HG02884 (cell line): ENCODE measurements around the gene TMEM154.
A peak's percentile ranks its signal among the peaks of the same experiment; 100 is the strongest.

Source experiments
- ATAC-seq: cut with Tn5 transposase; IDR thresholded peaks from one replicate; pipeline ENCODE4 v1.9.1; 2021; ENCODE audit warnings: mild to moderate bottlenecking, moderate library complexity; ENCODE audit not compliant: unreplicated experiment

The TMEM154 gene

DNA sequence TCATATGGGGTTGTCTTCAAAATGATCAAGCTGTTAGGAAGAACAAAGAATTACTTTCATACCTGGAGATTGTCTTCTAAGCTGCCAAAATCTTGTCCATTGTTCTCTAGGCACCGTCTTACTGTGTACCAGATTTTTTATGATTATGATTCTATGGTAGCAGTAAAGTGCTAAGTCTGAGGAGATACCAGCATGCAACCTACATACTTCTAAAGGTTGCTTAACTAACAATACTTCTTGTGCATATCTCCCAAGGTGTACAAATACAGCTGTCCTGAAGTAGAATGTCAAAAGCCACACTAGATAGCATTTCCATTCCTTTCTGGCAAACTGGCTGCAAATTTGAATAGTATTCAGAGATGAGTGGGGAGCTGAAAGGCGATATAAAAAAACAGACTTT, 81.3 kb downstream of the TMEM154 start:
- ATAC-seq, result no peak

DNA sequence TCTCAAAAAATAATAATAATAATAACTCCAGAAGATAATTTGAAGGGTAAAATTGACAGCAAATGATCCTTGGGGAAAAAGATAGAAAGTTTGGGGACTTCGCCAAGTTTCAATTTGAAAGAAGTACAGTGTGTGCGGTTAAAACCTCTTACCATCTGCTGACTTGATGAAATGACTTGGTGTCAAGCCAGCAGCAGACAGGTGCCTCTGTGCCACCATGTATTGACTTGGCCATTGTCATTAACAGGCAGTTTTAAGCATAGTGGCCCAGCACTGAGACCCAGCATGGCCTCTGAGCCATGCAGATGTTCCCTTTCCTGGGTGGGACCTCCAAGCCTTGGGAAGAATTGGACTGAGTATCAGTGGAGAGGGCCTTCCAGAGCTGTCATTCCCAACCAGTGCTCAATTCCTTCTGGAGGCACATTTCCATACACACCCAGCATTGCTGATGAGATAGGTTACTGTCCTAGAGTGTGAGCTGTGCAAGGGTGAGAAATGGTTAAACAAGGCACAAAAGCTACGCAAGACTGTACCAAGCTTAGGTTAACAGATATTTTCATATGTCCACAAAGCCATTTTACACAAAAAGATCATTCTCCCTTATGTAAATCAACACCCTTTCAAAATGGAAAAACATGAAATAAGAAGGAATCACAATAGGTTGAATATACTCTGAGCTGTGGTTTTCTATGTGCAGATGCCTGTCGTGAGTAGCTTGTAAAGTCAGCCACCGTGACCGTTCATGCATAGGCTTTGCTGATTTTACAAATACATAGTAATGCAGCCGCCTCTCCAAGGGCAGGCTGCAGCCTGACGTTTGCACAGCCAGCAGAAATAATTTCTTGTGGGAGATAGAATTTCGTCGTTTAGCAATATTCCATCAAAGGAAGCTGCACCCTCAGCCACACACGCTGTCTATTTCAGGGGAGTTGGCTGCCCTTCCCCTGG, 84.5 kb downstream of the TMEM154 start:
- ATAC-seq, result peak; percentile 81

DNA sequence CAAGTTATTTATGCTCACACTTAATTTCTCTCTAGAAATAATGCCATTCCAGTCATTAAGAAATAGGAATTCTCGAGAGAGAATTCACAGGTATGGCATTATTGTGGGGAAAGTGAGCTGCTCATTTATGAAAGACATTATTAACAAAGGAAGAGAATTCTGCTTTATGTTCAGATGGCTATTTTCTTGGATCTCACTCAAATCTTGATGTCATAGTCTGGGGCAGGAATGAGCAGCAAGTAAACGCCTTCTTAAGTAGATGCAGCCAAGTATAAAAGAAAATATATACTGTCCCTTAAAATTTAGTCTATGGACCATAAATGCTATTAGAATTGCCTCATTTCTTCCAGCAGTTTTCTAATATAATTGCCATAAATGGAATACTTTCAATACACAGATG, 85.7 kb downstream of the TMEM154 start:
- no peak for ATAC-seq

DNA sequence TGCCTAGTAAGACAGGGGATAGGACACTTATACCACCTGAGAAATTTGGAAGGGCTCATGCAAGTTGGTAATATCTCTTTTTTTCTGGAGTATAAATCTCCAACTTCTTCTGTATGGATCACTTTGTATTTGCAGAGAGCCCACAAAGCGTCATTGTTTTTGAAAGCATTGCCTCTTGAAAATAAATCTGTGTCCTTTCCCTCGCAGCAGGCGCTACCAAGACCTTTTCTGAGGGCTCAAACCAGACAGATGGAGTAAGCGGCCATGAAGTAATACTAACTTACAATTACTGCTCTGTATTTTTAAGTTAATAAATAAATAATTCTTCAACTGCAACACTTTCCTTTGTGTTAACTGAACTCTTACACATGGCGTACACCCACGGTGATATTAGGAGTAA, 87.9 kb downstream of the TMEM154 start:
- no peak for ATAC-seq

DNA sequence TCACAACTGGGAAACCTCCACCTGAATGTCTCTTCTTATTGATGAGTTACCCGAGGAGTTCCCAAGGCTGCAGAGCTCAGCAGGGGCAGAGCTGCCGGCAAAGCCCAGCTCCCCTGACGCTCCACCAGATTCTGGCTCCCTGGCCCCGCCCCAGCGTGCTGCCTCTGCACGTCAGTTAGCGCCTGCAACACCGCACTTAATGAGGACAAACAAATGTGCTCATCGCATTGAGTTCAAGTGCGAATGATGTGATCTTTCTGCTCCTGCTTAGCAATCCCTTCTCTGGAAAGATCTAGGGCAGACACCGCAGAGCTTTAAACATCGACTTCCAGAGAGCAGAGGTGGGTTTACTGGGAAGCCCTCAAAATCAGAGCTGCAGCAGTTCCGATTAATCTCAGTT, 88.4 kb downstream of the TMEM154 start:
- ATAC-seq, result no peak

DNA sequence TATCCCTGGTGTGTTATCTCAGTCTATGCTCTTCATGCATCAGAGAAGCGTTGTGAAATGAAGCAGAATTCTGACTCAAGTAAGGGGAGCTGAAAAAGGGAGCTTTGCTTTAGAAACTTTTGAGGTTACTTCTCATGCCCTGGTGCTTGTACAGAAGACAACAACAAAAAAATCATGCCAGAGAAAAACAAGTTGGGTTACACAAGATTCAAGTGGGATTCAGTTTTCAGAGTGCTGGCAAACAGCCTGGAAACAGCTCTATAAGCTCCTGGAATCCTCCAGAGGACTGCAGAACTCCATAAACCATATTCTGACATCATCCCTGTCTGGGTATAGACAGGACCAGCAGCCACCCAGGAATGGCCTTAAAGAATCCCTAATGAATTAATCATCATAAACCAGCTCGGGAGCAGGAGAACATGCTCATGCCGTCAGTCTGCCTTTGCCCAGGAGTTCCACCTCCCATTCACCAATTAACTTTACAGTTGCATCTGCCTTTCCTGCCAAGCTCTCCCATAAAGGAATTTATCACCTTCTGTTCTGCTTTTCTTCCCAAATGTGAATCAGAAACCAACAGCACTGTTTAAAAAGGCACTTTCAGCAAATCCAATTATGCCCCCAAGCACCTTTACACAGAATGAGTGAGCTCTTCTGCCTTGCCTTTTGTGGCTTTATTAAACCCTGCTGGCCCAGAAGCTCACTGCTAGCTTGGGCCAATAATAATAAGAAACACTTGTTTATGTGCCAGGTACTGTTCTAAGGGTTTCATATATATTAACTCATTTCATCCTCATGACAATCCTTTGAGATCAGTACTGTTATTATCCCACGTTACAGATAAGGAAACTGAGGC, 89.4 kb downstream of the TMEM154 start:
- no peak for ATAC-seq

DNA sequence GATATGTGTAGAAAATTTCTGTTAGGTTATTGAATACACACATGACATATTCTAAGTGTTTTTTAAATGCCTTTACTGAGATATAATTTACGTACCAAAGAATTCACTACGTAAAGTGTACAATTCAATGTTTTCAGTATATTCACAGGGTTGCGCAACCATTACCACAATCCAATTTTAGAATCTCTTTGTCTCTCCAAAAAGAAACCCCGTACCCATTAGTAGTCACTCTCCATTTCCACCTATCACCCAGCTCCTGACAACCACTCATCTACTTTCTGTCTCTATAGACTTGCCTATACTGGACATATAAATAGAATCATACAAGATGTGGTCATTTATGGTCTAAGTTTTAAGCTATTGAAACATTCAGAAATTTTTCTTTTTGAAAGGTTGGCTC, 90.9 kb downstream of the TMEM154 start:
- no peak for ATAC-seq

DNA sequence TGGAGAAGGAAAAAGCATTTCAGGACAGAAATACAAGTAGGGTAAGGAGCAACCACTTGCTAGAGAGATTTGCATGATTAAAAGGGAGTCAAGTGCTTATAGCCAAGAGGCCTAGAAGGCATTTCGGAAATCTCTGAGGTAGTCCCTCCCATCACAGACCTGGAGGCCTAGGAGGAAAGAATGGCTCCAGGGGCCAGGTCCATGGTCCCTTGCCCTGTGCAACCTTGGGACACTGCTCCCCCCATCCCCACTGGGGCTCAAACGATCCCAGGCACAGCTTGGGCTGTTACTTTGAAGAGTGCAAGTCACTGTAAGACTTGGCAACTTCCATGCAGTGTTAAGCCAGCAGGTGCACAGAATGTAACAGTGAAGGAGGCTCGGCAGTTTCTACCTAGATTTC, 92.7 kb downstream of the TMEM154 start:
- ATAC-seq, result no peak

DNA sequence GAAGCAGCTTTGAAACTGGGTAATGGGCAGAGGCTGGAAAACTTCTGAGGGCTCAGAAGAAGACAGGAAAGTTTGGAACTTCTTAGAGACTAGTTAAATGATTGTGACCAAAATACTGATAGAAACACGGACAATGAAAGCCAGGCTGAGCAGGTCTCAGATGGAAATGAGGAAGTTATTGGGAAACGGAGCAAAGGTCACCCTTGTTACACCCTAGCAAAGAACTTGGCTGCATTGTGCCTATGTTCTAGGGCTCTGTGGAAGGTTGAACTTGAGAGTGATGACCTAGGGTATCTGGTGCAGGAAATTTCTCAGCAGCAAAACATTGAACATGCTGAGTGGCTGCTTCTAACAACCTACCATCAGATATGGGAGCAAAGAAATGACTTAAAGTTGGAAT, 93.1 kb downstream of the TMEM154 start:
- ATAC-seq, result no peak

DNA sequence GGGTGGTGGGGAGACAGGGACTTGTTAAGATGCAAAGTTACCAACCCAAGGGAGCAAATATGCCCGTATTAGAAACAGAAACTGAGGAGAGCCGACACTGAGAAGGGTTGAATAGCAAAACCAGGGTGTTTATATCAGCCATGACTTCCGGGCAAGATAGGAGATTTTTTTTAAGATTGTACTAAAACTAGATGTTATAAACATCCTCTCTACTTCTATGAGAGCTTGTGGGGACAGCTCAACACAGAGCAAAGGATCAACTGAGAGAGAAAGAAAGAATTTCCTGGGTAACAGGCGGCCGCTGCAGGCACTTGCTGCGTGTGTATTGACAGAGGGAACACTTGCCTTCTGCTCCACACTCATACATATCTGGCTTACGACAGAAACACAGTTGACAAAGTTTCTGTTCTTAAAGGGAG, 94.8 kb downstream of the TMEM154 start:
- ATAC-seq, result peak; percentile 55

DNA sequence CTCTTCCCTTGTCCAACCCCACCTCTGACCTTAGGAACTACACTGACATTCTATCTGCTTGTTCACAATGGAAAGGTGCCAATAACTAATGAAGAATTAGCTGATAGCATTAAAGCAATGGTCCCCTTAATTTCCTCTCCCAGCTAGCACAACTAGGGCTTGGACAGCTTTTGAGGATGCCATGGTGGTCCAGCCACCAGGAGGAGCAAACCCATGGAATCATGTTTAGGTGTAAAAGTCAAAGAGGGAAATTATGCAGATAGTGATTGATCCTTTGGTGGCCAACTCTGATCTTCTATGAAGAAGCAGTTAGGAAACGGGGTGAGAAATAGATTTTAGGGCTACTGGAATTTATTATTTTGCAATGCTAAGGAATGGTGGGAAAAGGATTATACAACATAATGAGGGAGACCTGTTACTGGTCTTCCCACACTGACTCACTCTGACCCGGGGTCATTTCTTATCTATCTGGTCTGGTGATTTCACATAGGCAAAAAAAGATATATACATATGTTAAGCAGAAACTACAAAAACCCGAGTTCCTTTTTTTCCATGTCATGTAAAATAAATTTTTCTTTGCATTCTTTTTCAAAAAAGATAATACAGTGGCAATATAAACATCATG, 98.1 kb downstream of the TMEM154 start:
- no peak for ATAC-seq

DNA sequence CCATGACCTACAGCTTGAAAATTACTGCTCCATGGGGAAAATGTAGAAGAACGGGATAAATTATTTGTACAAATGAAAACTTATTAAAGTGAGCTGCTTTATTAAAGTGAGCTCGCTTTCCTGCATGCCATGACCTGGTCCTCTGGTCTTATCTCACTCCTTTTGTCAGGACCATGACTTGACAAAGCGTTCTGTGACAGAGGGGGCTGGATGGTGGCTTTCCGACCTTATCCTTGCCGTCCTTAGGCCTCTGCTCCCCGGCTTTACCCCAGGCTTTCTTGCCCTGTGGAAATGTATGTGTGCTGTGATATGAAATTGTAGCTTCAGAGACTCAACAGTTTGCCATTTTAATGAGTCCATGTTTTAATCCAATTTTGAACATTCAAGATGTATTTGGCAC, 99.9 kb downstream of the TMEM154 start:
- no peak for ATAC-seq

DNA sequence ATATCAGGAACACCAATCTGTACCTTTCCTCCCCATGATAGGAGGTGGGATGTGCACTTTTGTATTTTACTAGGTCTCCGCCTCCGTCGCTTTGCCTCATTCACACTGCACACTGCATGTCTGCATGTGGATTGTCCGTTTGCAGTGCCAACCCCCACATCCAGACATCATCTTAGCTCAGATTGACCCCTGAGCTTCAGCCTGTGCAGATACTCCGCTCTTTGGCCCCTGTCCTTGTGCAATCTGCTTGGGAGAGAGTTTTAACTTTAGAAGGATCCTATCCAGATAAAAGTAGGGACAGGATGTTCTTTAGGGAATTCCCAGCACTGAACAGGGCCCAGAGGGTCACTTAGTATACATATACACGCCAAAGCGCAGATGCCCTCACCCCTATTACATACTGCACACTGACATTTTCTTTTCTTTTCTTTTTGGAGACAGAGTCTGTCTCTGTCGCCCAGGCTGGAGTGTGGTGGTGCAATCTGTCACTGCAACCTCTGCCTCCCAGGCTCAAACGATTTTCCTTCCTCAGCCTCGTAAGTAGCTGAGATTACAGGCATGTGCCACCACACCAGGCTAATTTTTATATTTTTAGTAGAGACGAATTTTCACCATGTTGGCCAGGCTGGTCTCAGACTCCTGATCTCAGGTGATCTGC, 100.6 kb downstream of the TMEM154 start:
- no peak for ATAC-seq

DNA sequence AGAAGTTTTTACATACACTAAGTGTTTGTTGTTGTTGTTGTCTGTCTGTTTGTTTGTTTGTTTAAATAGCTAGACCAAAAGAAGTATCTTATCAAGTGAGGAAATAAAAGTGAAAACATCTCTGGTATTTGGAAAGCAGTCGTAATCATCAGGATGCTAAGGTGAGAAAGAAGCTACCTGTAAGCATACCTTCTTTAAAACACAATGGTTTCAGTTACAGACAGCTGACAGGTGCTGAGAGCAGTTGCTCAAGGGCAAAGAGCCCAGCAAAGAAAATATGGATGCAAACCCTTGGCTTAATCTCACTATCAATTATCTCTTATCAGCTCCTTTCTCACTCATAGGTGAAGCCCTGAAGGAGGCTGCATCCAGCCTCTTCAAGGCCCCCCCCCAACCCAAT, 101.1 kb downstream of the TMEM154 start:
- ATAC-seq, result no peak

DNA sequence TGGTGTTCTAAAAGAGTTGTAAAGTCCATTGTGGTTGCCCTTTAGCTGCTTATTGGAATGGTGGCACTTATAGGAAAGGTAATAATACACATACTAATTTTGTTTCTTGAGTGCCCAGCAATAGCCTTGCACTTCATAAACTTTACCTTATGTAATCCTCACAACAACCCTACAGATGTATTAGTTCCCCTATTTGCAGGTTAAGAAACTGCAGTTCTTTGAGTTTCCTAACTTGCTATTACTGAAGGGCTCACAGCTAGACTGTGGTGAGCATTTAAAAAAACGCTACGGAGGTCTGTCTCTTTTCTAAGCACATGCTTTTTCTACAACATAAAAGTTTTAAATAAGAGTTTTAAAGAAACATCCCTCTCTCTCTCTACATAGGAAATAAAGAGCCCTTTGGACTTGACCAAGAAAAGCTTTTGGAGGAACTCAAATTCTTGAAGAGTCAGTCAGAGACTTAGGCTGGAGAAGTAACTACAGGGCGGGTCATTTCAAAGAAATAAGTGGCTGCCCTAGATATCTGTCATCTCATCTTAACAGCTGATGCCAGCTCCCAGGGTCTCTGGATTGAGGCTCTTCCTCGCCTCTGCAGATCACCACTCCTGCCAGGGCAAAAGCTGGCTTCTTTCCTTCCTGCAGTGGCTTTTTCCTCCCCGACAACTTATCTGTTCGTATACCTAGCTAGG, 101.9 kb downstream of the TMEM154 start:
- ATAC-seq, result no peak

DNA sequence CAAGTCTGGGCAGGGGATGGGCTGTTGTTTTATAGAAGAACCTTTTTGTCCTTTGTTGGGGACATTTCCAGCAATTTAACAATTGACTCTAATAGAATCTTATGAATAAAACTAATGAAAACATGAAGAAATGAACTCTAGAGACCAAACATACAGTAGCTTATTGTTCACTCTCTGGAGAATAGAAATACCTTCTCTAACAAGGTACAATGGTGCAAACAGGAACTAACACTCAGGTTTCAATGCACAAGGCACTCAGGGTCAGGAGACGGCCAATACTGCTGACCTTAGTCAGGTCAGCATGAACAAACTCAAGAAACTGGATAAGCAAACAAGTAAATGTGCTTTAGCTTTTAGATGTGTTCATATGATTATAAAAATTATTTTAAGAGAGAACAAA, 104.3 kb downstream of the TMEM154 start:
- no peak for ATAC-seq

DNA sequence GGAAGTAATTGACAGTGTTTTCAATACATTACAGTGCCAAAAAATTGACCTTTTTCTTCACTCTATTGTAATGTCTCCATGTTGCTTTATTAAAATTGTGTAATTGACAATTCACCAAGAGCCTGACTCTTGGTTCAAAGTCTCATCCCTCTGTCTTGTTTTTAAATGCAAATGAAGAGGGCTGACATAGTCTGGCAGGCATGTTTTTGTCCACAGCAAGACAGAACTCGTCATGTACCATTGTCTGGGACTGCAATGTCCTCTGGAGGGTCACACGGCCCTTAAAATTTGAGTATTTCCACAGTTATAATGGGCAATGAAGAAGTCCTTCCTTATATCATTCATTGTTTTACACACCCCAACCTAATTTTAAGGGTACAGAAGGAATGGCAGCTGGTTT, 105.9 kb downstream of the TMEM154 start:
- ATAC-seq, result no peak

DNA sequence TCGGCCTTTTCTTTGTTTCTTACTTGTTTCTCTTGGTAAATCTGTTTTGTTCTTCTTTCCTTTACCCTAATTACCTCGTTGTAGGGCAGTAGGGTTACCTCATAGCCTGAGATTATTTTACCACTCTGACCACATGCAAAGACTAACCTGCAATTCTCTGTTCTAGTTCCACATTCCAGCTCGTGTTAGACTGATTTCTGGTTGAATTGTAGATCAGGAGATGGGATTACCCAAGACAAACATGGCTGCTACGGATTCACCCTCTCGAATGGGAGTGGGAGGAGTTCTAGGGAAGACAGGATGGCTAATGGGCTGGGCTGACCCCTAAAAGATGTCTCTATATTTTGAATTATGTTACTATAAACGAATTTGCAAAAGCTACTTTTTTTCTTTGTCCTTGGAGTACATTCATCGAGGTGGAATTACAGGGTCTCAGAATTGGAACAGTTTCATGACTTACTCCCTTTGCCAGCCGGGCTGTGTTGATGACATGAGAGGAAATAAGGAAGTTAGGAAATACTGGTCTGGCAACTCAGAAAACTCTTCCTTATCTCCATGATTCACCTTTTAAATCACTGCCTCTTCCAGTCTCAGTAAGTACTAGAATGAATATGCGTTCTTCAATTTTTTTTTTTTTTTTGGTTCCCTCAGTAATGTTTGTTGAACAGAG, 107.2 kb downstream of the TMEM154 start:
- ATAC-seq, result no peak

DNA sequence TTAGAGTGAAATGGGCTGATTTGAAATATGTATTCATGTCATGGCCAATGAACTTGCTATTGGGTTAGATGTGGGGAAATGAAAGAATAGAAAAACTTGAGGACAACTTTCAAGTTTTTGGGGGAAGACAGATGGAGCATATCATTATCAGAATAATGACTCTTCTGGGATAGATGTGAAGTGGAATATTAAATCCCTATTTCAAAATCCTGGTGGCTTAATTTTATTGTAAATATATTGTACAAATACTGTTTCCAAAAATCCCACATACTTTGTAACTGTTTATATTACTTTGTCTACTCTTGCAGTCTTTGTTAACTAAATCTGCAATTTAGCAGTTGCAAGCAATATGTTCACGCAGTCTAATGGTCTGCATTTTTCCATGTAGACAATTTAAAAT, 108.0 kb downstream of the TMEM154 start:
- ATAC-seq, result no peak

DNA sequence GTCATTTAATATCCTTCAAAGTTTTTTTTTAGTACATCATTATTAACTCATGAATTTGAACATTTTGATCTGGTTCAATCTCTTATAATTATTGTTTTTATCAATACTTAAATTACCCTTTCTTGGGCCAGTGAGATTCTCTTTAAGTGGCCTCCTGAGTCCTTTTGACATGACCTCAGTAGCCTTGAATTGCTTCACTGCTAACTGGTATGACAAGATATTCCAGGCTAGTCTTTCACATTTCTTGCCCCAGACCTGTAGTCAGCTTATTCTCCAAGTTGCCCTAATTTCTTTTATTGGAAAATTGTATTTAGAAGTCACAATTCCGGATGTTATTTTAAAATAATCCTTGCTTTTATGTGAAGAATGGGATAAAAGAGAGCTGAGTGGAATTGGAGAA, 108.5 kb downstream of the TMEM154 start:
- ATAC-seq, result no peak
